Neural cell (in vitro differentiated cells): Measurements from ENCODE around the gene NPEPL1.

ENCODE experiments used
- CTCF ChIP-seq: fragments of 450-650 bp; IDR thresholded peaks from 2 replicates; pipeline ENCODE4 v1.5.1; 2014; ENCODE audit warnings: antibody characterized with exemption, mild to moderate bottlenecking, moderate library complexity; ENCODE audit not compliant: poor library complexity, severe bottlenecking
- EP300 ChIP-seq: fragments of 450-650 bp; conservative IDR thresholded peaks from 2 replicates; pipeline ENCODE4 v1.6.1; 2014; ENCODE audit warnings: antibody characterized with exemption, mild to moderate bottlenecking, moderate library complexity; ENCODE audit not compliant: poor library complexity, severe bottlenecking
- EZH2 ChIP-seq: fragments of 200-600, 300-800 bp; shearing (Covaris generic), sonication (generic); IDR thresholded peaks from 2 replicates; pipeline ENCODE4 v1.6.1; 2014; ENCODE audit warnings: antibody characterized with exemption, low read length, borderline replicate concordance, mild to moderate bottlenecking; ENCODE audit not compliant: insufficient read depth, poor library complexity, severe bottlenecking
- MXI1 ChIP-seq: fragments of 450-650 bp; conservative IDR thresholded peaks from 2 replicates; pipeline ENCODE4 v1.6.1; 2014; ENCODE audit warnings: antibody characterized with exemption, mild to moderate bottlenecking; ENCODE audit not compliant: poor library complexity, severe bottlenecking
- RAD21 ChIP-seq: fragments of 450-650 bp; conservative IDR thresholded peaks from 2 replicates; pipeline ENCODE4 v1.6.1; 2014; ENCODE audit warnings: antibody characterized with exemption, mild to moderate bottlenecking, moderate library complexity
- REST ChIP-seq: IDR thresholded peaks from 2 replicates; pipeline ENCODE4 v1.6.1; 2012; ENCODE audit warnings: borderline replicate concordance

DNA sequence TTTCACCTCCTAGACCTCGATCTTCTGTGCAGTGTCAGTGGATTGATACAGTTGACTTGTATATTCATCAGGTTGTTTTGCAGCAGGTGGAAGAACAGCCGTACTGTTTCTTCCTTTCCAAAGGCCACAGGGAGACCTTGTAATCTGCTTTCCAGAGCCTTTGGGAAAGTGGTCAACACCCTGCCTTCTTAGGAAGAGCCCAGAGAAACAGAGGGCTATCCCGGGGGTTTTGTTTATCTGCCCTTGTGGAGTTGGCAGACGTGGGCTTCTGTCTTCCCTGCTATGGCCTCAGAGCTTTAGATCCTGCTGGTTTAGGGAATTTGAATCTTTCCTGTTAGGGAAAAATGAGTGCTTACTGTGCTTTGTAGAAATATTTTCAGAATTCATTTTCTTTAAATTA is 21.9 kb upstream of the NPEPL1 start:
- TF ChIP-seq MXI1 (no peak), CTCF (no peak), REST (no peak), EP300 (no peak), EZH2 (no peak), RAD21 (no peak)
